Astrocyte (in vitro differentiated cells and primary cell): ENCODE data around the gene ABTB2. TPM values are rescaled to one million over a fixed set of nuclear protein-coding genes. Genes with fewer than 3 reads are reported as not detected.
A peak's percentile ranks its signal among the peaks of the same experiment; 100 is the strongest.

Experiments used
- DNase-seq: peaks from one replicate; pipeline ENCODE4 v3.0.0-alpha.2; 2010; ENCODE audit warnings: low read depth
- FAIRE-seq: peaks from 2 replicates; lab custom pipeline; 2011; peaks lifted over from hg19 to GRCh38; lab: Jason Lieb, UNC
- H2AFZ ChIP-seq: 2 replicates; pipeline ENCODE4 v1.6.0; 2012; ENCODE audit warnings: low read depth, low read length, inconsistent platforms
- H3K27ac ChIP-seq: 2 replicates; pipeline ENCODE4 v1.5.1; 2011; ENCODE audit warnings: low read depth, low read length, inconsistent platforms
- H3K27me3 ChIP-seq: 2 replicates; pipeline ENCODE4 v1.6.0; 2011; ENCODE audit warnings: low read length, inconsistent platforms; ENCODE audit not compliant: insufficient read depth
- H3K36me3 ChIP-seq: 2 replicates; pipeline ENCODE4 v1.5.1; 2011; ENCODE audit warnings: low read length, inconsistent platforms; ENCODE audit not compliant: insufficient read depth
- H3K4me1 ChIP-seq: 2 replicates; pipeline ENCODE4 v1.5.1; 2011; ENCODE audit warnings: low read length, inconsistent platforms; ENCODE audit not compliant: insufficient read depth
- H3K4me2 ChIP-seq: 2 replicates; pipeline ENCODE4 v1.6.0; 2012; ENCODE audit warnings: low read length, inconsistent platforms
- H3K4me3 ChIP-seq: 2 replicates; pipeline ENCODE4 v1.5.1; 2011; ENCODE audit warnings: low read depth, mild to moderate bottlenecking, low read length, inconsistent platforms; ENCODE audit not compliant: insufficient read depth
- H3K79me2 ChIP-seq: 2 replicates; pipeline ENCODE4 v1.6.0; 2012; ENCODE audit warnings: mild to moderate bottlenecking, low read length, inconsistent platforms; ENCODE audit not compliant: insufficient read depth
- H3K9ac ChIP-seq: 2 replicates; pipeline ENCODE4 v1.6.0; 2012; ENCODE audit warnings: mild to moderate bottlenecking, low read length, inconsistent platforms
- H3K9me3 ChIP-seq: 2 replicates; pipeline ENCODE4 v1.5.1; 2012; ENCODE audit warnings: low read depth, mild to moderate bottlenecking, low read length, inconsistent platforms; ENCODE audit not compliant: insufficient read depth
- H4K20me1 ChIP-seq: 2 replicates; pipeline ENCODE4 v1.6.0; 2012; ENCODE audit warnings: low read length, inconsistent platforms; ENCODE audit not compliant: insufficient read depth
- H3K27ac Mint-ChIP-seq: one replicate; pipeline ENCODE4 v1.8.0; 2021; ENCODE audit warnings: mild to moderate bottlenecking, mixed read lengths; ENCODE audit not compliant: unreplicated experiment
- H3K27me3 Mint-ChIP-seq: one replicate; pipeline ENCODE4 v1.8.0; 2021; ENCODE audit warnings: low read depth, mixed read lengths; ENCODE audit not compliant: unreplicated experiment
- H3K36me3 Mint-ChIP-seq: one replicate; pipeline ENCODE4 v1.8.0; 2021; ENCODE audit warnings: low read depth, mixed read lengths; ENCODE audit not compliant: unreplicated experiment
- H3K4me1 Mint-ChIP-seq: one replicate; pipeline ENCODE4 v1.8.0; 2021; ENCODE audit warnings: low read depth, mixed read lengths; ENCODE audit not compliant: unreplicated experiment
- H3K4me3 Mint-ChIP-seq: one replicate; pipeline ENCODE4 v1.8.0; 2021; ENCODE audit warnings: mild to moderate bottlenecking, moderate library complexity, mixed read lengths; ENCODE audit not compliant: unreplicated experiment
- H3K9me3 Mint-ChIP-seq: one replicate; pipeline ENCODE4 v1.8.0; 2021; ENCODE audit warnings: mild to moderate bottlenecking, mixed read lengths; ENCODE audit not compliant: unreplicated experiment
- CTCF ChIP-seq: IDR thresholded peaks from 2 replicates; pipeline ENCODE4 v1.5.1; 2011; ENCODE audit warnings: low read depth, mild to moderate bottlenecking, inconsistent platforms, low read length, moderate library complexity; ENCODE audit not compliant: insufficient read depth
- EZH2 ChIP-seq: IDR thresholded peaks from 2 replicates; pipeline ENCODE4 v1.6.1; 2012; ENCODE audit warnings: mild to moderate bottlenecking, low read length, inconsistent platforms; ENCODE audit not compliant: insufficient read depth
- total RNA-seq: library from RNA; stranded (reverse); gene quantifications from 2 replicates; pipeline ENCODE4 v1.2.1, GENCODE V29; 2021

ABTB2 gene
- total RNA-seq, 1 donor from 2014 or later = 14.1 TPM

GRCh38 chr11:34343686-34344085 is 14.1 kb downstream of the ABTB2 start:
- Mint-ChIP-seq H3K36me3 (peaks cover 15% of the 10 kb centered on the region), H3K27me3 (no peaks in the 10 kb centered on the region), H3K4me1 (peaks cover 55% of the 10 kb centered on the region), H3K9me3 (peaks cover 2% of the 10 kb centered on the region), H3K4me3 (no peak overlapping the region), H3K27ac (no peak overlapping the region)
- peak overlapping the region; percentile 77 for H3K4me2 ChIP-seq
- no peak overlapping the region for H3K9ac ChIP-seq
- peaks cover 49% of the 10 kb centered on the region for H3K4me1 ChIP-seq
- no peak overlapping the region for H3K4me3 ChIP-seq
- peaks cover 32% of the 10 kb centered on the region for H3K79me2 ChIP-seq
- H4K20me1 ChIP-seq = peaks cover 49% of the 10 kb centered on the region
- no peaks in the 10 kb centered on the region for H3K36me3 ChIP-seq
- no peak overlapping the region for H2AFZ ChIP-seq
- TF ChIP-seq CTCF = no peak
- no peak for TF ChIP-seq EZH2
- H3K27ac ChIP-seq = no peak overlapping the region
- DNase-seq (no peak), FAIRE-seq (no peak)
- no peaks in the 10 kb centered on the region for H3K9me3 ChIP-seq
- H3K27me3 ChIP-seq = no peaks in the 10 kb centered on the region

- DNase-seq = peak; percentile 93
- no peaks in the 10 kb centered on the region for H3K9me3 ChIP-seq
- peaks cover 2% of the 10 kb centered on the region for H3K9me3 Mint-ChIP-seq
- no peaks in the 10 kb centered on the region for H3K36me3 ChIP-seq
- H2AFZ ChIP-seq = no peak overlapping the region
- peak overlapping the region; percentile 77 for H3K4me2 ChIP-seq
- peaks cover 43% of the 10 kb centered on the region for H4K20me1 ChIP-seq
- no peaks in the 10 kb centered on the region for H3K27me3 ChIP-seq
- TF ChIP-seq EZH2 (no peak), CTCF (no peak)
- peak overlapping the region; percentile 26 for H3K27ac Mint-ChIP-seq
- no peak overlapping the region for H3K9ac ChIP-seq
- H3K27me3 Mint-ChIP-seq = no peaks in the 10 kb centered on the region
- H3K79me2 ChIP-seq = peaks cover 28% of the 10 kb centered on the region
- H3K27ac ChIP-seq = no peak overlapping the region
- peaks cover 12% of the 10 kb centered on the region for H3K36me3 Mint-ChIP-seq
- peak; percentile 23 for FAIRE-seq
- no peak overlapping the region for H3K4me3 ChIP-seq
- peaks cover 51% of the 10 kb centered on the region for H3K4me1 Mint-ChIP-seq
- peaks cover 49% of the 10 kb centered on the region for H3K4me1 ChIP-seq
- no peak overlapping the region for H3K4me3 Mint-ChIP-seq
Measured at GRCh38 chr11:34343153-34343552, 14.7 kb downstream of the ABTB2 start.

- Mint-ChIP-seq H3K9me3 (peaks cover 2% of the 10 kb centered on the region), H3K27me3 (no peaks in the 10 kb centered on the region), H3K36me3 (peaks cover 11% of the 10 kb centered on the region), H3K27ac (peak overlapping the region; percentile 66), H3K4me1 (peaks cover 46% of the 10 kb centered on the region), H3K4me3 (no peak overlapping the region)
- peaks cover 50% of the 10 kb centered on the region for H4K20me1 ChIP-seq
- no peak overlapping the region for H3K27ac ChIP-seq
- H3K9ac ChIP-seq = no peak overlapping the region
- no peaks in the 10 kb centered on the region for H3K27me3 ChIP-seq
- no peak overlapping the region for H3K4me2 ChIP-seq
- TF ChIP-seq CTCF (no peak), EZH2 (no peak)
- peaks cover 48% of the 10 kb centered on the region for H3K4me1 ChIP-seq
- H3K79me2 ChIP-seq = peaks cover 32% of the 10 kb centered on the region
- no peak overlapping the region for H3K4me3 ChIP-seq
- H2AFZ ChIP-seq = no peak overlapping the region
- FAIRE-seq (peak; percentile 39), DNase-seq (peak; percentile 78)
- H3K36me3 ChIP-seq = no peaks in the 10 kb centered on the region
- no peaks in the 10 kb centered on the region for H3K9me3 ChIP-seq
Measured at GRCh38 chr11:34341931-34342533, 15.8 kb downstream of the ABTB2 start.
